Measurements from ENCODE around the gene NSMCE1.

Gene NSMCE1

DNA sequence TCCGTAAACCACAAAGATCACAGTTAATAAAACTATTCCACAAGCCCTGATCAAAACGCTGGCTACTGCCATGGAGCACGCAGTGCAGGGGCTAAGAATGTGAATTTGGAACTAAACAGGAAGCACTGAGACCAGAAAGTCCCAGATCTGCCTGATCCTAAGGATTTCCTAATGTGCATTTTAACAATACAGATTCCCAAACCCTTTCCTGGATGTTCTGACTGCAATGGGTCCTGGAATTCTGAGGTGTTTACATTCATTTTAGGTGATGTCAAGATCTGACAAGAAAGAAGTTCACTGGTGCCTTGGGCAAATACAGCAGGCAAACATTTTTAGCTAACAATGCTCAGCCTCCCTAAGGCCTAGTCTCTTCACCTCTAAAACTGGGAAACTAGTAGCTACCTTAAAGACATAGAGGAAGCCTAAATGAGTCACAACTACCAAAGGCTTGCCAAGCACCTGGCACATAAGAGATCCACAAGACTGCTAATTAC is 10.3 kb downstream of the NSMCE1 start:
- no peak overlapping the region for H3K4me3 ChIP-seq (replicated peaks; ENCODE audit: insufficient read depth, low read length)
- H3K27ac ChIP-seq (replicated peaks) = no peak overlapping the region
- no peak for DNase-seq (ENCODE audit: low read depth in 1 of 2, low spot score in 1 of 2)
- no peaks in the 10 kb centered on the region for H3K27me3 ChIP-seq (ENCODE audit: insufficient read depth, poor library complexity, severe bottlenecking)
- TF ChIP-seq GABPA (IDR thresholded peaks at IDR 0.05; ENCODE audit: low read depth) = no peak

DNA sequence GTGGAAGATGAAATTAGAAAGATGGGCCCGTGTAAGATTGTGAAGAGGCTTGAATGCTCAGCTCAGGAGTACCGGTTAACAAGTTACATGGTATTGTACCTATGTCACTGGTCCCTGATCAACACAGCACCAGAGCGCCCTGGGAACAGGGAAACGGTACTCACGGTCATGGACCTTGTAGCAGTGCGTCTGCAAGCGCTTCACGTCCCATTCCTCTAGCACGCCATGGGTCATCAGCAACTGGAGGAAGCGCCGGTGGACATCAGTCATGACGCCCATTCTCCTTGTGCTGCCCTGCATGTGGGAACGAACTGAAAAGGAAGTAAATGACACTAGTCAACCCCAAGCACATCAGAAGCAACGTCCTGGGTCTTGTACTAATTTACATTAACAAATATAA is 11.3 kb downstream of the NSMCE1 start:
- Histone ChIP-seq H3K4me3 (replicated peaks; ENCODE audit: insufficient read depth, low read length) (no peak overlapping the region), H3K27me3 (ENCODE audit: insufficient read depth, poor library complexity, severe bottlenecking) (no peaks in the 10 kb centered on the region), H3K27ac (replicated peaks) (no peak overlapping the region)
- no peak for DNase-seq (ENCODE audit: low read depth in 1 of 2, low spot score in 1 of 2)
- TF ChIP-seq POLR2AphosphoS5 (IDR thresholded peaks at IDR 0.05; ENCODE audit: low read depth) = no peak
- no peak for TF ChIP-seq SPI1 (IDR thresholded peaks at IDR 0.05; ENCODE audit: borderline replicate concordance, low read depth)
- no peak for TF ChIP-seq GABPA (IDR thresholded peaks at IDR 0.05; ENCODE audit: low read depth)
- TF ChIP-seq, protein P1, sequence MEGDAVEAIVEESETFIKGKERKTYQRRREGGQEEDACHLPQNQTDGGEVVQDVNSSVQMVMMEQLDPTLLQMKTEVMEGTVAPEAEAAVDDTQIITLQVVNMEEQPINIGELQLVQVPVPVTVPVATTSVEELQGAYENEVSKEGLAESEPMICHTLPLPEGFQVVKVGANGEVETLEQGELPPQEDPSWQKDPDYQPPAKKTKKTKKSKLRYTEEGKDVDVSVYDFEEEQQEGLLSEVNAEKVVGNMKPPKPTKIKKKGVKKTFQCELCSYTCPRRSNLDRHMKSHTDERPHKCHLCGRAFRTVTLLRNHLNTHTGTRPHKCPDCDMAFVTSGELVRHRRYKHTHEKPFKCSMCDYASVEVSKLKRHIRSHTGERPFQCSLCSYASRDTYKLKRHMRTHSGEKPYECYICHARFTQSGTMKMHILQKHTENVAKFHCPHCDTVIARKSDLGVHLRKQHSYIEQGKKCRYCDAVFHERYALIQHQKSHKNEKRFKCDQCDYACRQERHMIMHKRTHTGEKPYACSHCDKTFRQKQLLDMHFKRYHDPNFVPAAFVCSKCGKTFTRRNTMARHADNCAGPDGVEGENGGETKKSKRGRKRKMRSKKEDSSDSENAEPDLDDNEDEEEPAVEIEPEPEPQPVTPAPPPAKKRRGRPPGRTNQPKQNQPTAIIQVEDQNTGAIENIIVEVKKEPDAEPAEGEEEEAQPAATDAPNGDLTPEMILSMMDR (IDR thresholded peaks at IDR 0.05; ENCODE audit: insufficient read depth, low read length) = no peak
- TF ChIP-seq, protein P2, sequence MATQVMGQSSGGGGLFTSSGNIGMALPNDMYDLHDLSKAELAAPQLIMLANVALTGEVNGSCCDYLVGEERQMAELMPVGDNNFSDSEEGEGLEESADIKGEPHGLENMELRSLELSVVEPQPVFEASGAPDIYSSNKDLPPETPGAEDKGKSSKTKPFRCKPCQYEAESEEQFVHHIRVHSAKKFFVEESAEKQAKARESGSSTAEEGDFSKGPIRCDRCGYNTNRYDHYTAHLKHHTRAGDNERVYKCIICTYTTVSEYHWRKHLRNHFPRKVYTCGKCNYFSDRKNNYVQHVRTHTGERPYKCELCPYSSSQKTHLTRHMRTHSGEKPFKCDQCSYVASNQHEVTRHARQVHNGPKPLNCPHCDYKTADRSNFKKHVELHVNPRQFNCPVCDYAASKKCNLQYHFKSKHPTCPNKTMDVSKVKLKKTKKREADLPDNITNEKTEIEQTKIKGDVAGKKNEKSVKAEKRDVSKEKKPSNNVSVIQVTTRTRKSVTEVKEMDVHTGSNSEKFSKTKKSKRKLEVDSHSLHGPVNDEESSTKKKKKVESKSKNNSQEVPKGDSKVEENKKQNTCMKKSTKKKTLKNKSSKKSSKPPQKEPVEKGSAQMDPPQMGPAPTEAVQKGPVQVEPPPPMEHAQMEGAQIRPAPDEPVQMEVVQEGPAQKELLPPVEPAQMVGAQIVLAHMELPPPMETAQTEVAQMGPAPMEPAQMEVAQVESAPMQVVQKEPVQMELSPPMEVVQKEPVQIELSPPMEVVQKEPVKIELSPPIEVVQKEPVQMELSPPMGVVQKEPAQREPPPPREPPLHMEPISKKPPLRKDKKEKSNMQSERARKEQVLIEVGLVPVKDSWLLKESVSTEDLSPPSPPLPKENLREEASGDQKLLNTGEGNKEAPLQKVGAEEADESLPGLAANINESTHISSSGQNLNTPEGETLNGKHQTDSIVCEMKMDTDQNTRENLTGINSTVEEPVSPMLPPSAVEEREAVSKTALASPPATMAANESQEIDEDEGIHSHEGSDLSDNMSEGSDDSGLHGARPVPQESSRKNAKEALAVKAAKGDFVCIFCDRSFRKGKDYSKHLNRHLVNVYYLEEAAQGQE (IDR thresholded peaks at IDR 0.05; ENCODE audit: insufficient replicate concordance, low read depth) = no peak

DNA sequence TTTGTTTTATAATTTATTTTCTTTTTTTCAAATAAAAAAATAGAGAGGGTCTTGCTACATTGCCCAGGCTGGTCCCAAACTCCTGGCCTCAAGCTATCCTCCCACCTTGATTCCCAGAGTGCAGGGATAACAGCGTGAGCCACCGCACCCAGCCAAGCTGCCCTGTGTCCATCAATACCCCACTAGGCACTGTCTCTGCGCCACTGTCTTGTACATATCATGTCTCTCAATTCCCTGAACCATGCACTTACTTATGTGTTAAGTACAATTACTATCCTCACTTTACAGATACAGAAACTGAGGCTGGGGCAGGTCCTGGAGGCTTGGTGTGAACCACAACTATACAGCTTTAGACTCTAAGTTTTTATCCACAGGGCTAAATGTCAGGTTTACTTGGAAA is 11.7 kb downstream of the NSMCE1 start:
- Histone ChIP-seq H3K4me3 (replicated peaks; ENCODE audit: insufficient read depth, low read length) (no peak overlapping the region), H3K27ac (replicated peaks) (no peak overlapping the region), H3K27me3 (ENCODE audit: insufficient read depth, poor library complexity, severe bottlenecking) (no peaks in the 10 kb centered on the region)
- no peak for DNase-seq (ENCODE audit: low read depth in 1 of 2, low spot score in 1 of 2)
- no peak for TF ChIP-seq GABPA (IDR thresholded peaks at IDR 0.05; ENCODE audit: low read depth)
- TF ChIP-seq, protein P2 (IDR thresholded peaks at IDR 0.05; ENCODE audit: insufficient replicate concordance, low read depth) = no peak
- no peak for TF ChIP-seq SPI1 (IDR thresholded peaks at IDR 0.05; ENCODE audit: borderline replicate concordance, low read depth)
- TF ChIP-seq, protein P1 (IDR thresholded peaks at IDR 0.05; ENCODE audit: insufficient read depth, low read length) = no peak
- TF ChIP-seq POLR2AphosphoS5 (IDR thresholded peaks at IDR 0.05; ENCODE audit: low read depth) = no peak

DNA sequence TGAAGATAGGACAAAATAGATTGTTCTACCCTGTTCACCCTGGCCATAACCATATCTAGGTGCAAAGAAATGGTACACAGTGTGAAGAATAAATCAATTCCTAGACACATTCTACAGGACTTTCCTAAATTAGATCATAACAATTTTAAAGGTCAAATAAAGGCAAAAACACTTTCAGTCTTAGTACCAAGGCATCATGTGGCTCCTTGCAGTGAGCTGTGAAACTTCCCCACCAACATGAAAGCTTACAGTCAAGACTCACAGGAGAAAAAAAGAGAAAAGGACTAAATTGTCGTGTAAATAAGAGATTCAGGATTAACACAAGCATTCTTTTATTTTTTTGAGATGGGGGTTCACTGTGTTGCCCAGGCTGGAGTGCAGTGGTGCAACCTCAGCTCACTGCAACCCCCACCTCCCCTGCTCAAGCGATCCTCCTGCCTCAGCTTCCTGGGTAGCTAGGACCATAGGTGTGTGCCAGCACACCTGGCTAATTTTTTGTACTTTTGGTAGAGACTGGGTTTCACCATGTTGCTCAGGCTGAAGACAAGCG is 14.2 kb downstream of the NSMCE1 start:
- TF ChIP-seq SPI1 (IDR thresholded peaks at IDR 0.05; ENCODE audit: borderline replicate concordance, low read depth) = no peak
- no peak for TF ChIP-seq POLR2AphosphoS5 (IDR thresholded peaks at IDR 0.05; ENCODE audit: low read depth)
- TF ChIP-seq, protein P1 (IDR thresholded peaks at IDR 0.05; ENCODE audit: insufficient read depth, low read length) = no peak
- TF ChIP-seq, protein P2 (IDR thresholded peaks at IDR 0.05; ENCODE audit: insufficient replicate concordance, low read depth) = no peak
- no peak for TF ChIP-seq GABPA (IDR thresholded peaks at IDR 0.05; ENCODE audit: low read depth)
- no peaks in the 10 kb centered on the region for H3K27me3 ChIP-seq (ENCODE audit: insufficient read depth, poor library complexity, severe bottlenecking)
- no peak overlapping the region for H3K4me3 ChIP-seq (replicated peaks; ENCODE audit: insufficient read depth, low read length)
- no peak overlapping the region for H3K27ac ChIP-seq (replicated peaks)
- DNase-seq (ENCODE audit: low read depth in 1 of 2, low spot score in 1 of 2) = no peak
